ENCODE data around the gene ACTR1B. TPM values are rescaled to one million over a fixed set of nuclear protein-coding genes. Genes with fewer than 3 reads are reported as not detected.
A peak's percentile ranks its signal among the peaks of the same experiment; 100 is the strongest.

The ACTR1B gene
- total and polyA plus RNA-seq, 8 donors, result 43.1 to 67.2 (median 51.3) TPM

DNA sequence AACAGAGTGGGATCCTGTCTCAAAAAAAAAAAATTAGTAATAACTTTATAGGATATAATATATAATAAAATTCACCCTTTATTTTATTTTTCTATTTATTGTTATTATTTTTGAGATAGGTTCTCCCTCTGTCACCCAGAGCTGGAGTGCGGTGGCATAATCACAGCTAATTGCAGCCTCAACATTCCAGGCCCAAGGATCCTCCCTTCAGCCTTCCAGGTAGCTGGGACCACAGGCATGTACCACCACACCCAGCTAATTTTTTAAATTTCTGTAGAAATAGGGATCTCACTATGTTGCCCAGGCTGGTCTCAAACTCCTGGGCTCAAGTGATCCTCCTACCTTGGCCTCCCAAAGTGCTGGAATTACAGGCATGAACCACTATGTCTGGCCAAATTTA lies 6.6 kb upstream of the ACTR1B start:
- intact Hi-C loops (cut with DNase I), result no loop called here
- ATAC-seq, result no peak

DNA sequence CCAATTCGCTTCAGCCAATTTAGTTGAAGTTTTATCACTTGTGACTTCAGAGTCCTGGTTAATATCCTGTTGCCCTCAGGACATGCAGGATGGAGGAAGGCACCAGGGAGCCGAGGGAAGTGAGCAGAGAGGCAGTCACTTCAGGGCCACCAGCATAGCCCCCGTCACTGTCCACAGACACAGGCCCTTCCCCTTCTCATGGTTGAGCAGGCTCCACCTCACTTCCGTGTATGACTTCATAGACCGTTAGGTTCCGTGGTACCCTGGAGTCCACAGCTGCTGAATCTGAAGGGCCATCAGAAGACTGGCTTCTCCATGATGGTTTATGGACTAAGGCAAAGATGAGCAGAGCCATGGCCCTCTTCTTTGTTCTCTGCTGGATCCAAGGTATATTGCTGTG lies 5.6 kb upstream of the ACTR1B start, which contains the start of gene C2orf92:
Gene C2orf92 (plus strand): TSS at position 266 of the 400 bp plus-strand sequence. CDS start 76 bp downstream, at position 342.
- H3K36me3 ChIP-seq, result no peaks in the 10 kb centered on the region
- intact Hi-C loops (cut with DNase I), result no loop called here
- H3K9me3 ChIP-seq, result no peaks in the 10 kb centered on the region
- no peak for DNase-seq
- no peaks in the 10 kb centered on the region for H3K27me3 ChIP-seq
- H3K4me1 ChIP-seq, result peaks cover 0 to 7% of the 10 kb centered on the region in 2 donors
- no peak for ATAC-seq
- no peak within 1 kb of the TSS for H3K27ac ChIP-seq
- no peak within 1 kb of the TSS for H3K4me3 ChIP-seq
- TF ChIP-seq, protein P1, sequence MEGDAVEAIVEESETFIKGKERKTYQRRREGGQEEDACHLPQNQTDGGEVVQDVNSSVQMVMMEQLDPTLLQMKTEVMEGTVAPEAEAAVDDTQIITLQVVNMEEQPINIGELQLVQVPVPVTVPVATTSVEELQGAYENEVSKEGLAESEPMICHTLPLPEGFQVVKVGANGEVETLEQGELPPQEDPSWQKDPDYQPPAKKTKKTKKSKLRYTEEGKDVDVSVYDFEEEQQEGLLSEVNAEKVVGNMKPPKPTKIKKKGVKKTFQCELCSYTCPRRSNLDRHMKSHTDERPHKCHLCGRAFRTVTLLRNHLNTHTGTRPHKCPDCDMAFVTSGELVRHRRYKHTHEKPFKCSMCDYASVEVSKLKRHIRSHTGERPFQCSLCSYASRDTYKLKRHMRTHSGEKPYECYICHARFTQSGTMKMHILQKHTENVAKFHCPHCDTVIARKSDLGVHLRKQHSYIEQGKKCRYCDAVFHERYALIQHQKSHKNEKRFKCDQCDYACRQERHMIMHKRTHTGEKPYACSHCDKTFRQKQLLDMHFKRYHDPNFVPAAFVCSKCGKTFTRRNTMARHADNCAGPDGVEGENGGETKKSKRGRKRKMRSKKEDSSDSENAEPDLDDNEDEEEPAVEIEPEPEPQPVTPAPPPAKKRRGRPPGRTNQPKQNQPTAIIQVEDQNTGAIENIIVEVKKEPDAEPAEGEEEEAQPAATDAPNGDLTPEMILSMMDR (IDR thresholded peaks at IDR 0.05), result no peak

More for the DNA sequence above, 6.6 kb upstream of the ACTR1B start:
- Histone ChIP-seq H3K27ac (no peak overlapping the region), H3K27me3 (no peaks in the 10 kb centered on the region), H3K4me1 (no peaks in the 10 kb centered on the region), H3K4me3 (no peak overlapping the region), H3K36me3 (no peaks in the 10 kb centered on the region), H3K9me3 (no peaks in the 10 kb centered on the region)
- TF ChIP-seq, protein P1 (IDR thresholded peaks at IDR 0.05), result no peak
- no peak for DNase-seq

DNA sequence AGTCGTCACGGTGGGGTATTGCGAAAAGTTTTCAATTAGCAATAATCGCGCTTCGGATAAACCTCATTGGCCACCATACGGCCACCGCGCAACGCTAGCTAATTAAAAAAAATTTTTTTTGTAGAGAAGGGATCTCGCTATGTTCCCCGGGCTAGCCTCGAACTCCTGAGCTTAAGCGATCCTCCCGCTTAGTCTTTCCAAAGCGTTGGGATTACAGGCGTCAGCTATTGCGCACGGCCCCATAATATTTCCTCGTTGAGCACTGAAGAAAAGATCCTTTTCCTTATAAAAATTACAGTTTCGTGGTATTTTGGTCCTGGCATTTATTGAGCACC lies 759 bp upstream of the ACTR1B start:
- TF ChIP-seq, protein P1 (IDR thresholded peaks at IDR 0.05), result no peak
- Histone ChIP-seq H3K4me1 (peaks cover 0 to 37% of the 10 kb centered on the region in 2 donors), H3K27ac (peak overlapping the region; percentile 94 to 95), H3K9me3 (no peaks in the 10 kb centered on the region), H3K36me3 (peaks cover 0 to 7% of the 10 kb centered on the region in 2 donors), H3K4me3 (peak overlapping the region; percentile 54 to 75), H3K27me3 (no peaks in the 10 kb centered on the region)
- ATAC-seq (no peak), DNase-seq (no peak)
- intact Hi-C loops (cut with DNase I), result no loop called here

DNA sequence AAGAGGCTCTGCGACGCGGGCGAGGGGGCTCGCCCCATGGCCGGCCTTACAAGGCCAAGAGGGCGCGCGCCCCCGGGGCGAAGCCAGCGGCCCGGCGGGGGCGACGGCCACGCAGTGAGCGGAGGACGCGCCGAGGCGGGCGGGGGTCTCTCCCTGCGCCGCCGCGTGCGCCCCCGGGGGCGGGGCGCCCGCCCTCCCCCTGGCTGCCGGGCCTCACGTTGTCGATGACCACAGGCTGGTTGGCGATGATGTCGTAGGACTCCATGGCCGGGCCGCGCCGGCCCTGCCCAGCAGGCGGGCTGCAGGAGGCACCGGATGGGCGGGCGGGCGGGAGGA lies 250 bp downstream of the ACTR1B start:
- TF ChIP-seq, protein P1 (IDR thresholded peaks at IDR 0.05), result no peak
- Histone ChIP-seq H3K4me3 (peak overlapping the region; percentile 54 to 75), H3K36me3 (peaks cover 0 to 17% of the 10 kb centered on the region in 2 donors), H3K27ac (peak overlapping the region; percentile 94 to 95), H3K4me1 (peaks cover 0 to 37% of the 10 kb centered on the region in 2 donors), H3K27me3 (no peaks in the 10 kb centered on the region), H3K9me3 (no peaks in the 10 kb centered on the region)
- no peak for DNase-seq
- no peak for ATAC-seq
- intact Hi-C loops (cut with DNase I), result no loop called here

DNA sequence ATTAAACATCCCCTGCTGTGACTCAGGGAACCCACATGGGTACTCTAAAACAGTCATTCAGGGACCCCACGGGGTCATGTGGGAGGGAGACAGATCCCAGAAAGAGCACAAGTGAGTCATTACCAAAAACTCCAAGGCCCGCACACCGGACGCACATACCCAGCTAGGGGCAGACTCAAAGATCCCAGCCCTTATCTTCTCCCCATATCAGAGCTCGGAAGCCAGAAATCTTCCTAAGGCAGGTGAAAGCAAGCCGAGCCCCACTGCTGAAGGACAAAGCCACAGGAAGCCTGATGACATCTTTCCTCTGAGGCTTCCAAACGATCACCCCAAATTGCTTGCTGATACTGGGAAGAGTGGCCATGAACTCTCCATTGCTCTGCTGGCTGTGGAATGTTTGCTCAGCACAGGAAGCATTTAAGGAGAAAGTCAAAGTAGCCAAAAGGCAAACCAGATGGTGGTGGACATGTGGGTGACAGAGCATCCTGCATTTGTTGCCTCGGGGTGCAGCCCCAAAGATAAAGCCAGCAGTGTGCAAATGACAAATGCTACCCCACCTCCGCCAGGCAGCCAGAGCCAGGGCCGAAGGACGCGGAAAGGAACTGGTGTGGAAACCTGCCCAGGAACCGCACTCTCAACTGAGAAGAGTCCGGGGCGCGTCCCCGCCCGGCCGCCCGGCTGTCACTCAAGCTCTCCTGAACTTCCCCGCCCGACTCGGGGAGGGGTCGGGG lies 784 bp downstream of the ACTR1B start:
- TF ChIP-seq, protein P1 (IDR thresholded peaks at IDR 0.05), result no peak
- DNase-seq (peak; percentile 60 to 92 (median 81)), ATAC-seq (peak; percentile 72)
- intact Hi-C loops (cut with DNase I), result no loop called here
- H3K4me3 ChIP-seq, result peak overlapping the region; percentile 54 to 75
- H3K27ac ChIP-seq, result peak overlapping the region; percentile 94 to 95
- peaks cover 0 to 37% of the 10 kb centered on the region in 2 donors for H3K4me1 ChIP-seq
- no peaks in the 10 kb centered on the region for H3K9me3 ChIP-seq
- no peaks in the 10 kb centered on the region for H3K27me3 ChIP-seq
- H3K36me3 ChIP-seq, result peaks cover 0 to 22% of the 10 kb centered on the region in 2 donors

Data from left lung (tissue), 10 donors.